ENCODE results near the gene CLCN7. TPM values are rescaled to one million over a fixed set of nuclear protein-coding genes. Genes with fewer than 3 reads are reported as not detected.

CLCN7 gene
- total RNA-seq, 1 experiment from 2014 or later: 64.0 TPM

- TF ChIP-seq ZBTB33 (IDR thresholded peaks at IDR 0.05; ENCODE audit: extremely low read depth, insufficient replicate concordance, low read length) (no peak), SIN3A (IDR thresholded peaks at IDR 0.05; ENCODE audit: low read depth) (no peak; the same call in 1 of the 2 replicates), POLR2A (IDR thresholded peaks at IDR 0.05; ENCODE audit: borderline replicate concordance, extremely low read depth, insufficient read depth, insufficient read length) (no peak), FOSL1 (IDR thresholded peaks at IDR 0.05; ENCODE audit: low read depth) (no peak), EGR1 (IDR thresholded peaks at IDR 0.05; ENCODE audit: low read depth) (no peak)
Observed at GRCh38 chr16:1492082-1492922, 17.5 kb upstream of the CLCN7 start (continued).

- CTCF ChIA-PET: no interaction called here
- RAD21 ChIA-PET (ENCODE audit: low non-redundant PET in 1 of 2, low total read pairs in 2 of 2, uncharacterized antibody in 2 of 2, unreplicated experiment in 2 of 2): no interaction called here
- DNase-seq (ENCODE audit: low read depth, low spot score): no peak
- Histone ChIP-seq H3K4me1 (ENCODE audit: control insufficient read depth in 1 of 2, insufficient read depth in 2 of 2, low read length in 2 of 2) (peaks cover 10 to 17% of the 10 kb centered on the region in 2 experiments), H3K4me2 (ENCODE audit: low read length) (no peak overlapping the region), H3K9me3 (ENCODE audit: control insufficient read depth in 1 of 2, insufficient read depth in 1 of 2, low read depth in 1 of 2, low read length in 2 of 2) (no peaks in the 10 kb centered on the region), H3K27ac (ENCODE audit: low read depth, low read length) (no peak overlapping the region), H4K20me1 (ENCODE audit: insufficient read depth) (no peaks in the 10 kb centered on the region), H3K36me3 (ENCODE audit: control insufficient read depth in 1 of 2, insufficient read depth in 2 of 2, low read length in 2 of 2) (peaks cover 0 to 10% of the 10 kb centered on the region in 2 experiments; a peak in 3 of 4 replicates), H3K27me3 (ENCODE audit: insufficient read depth, low read length) (no peaks in the 10 kb centered on the region), H3K9ac (ENCODE audit: low read length) (no peak overlapping the region), H2AFZ (ENCODE audit: low read depth, low read length, poor library complexity, severe bottlenecking) (no peak overlapping the region), H3K79me2 (ENCODE audit: insufficient read depth, low read length) (peaks cover 31% of the 10 kb centered on the region), H3K4me3 (replicated peaks in 1 of 2; ENCODE audit: low read depth in 1 of 2, low read length in 2 of 2) (no peak overlapping the region), H3K9me2 (ENCODE audit: insufficient read depth) (no peaks in the 10 kb centered on the region)
- intact Hi-C loops (cut with micrococcal nuclease): no loop called here
- ATAC-seq: no peak
- POLR2A ChIA-PET: no interaction called here
- no TSS peak for BruUV-seq (replicated peaks)
- TF ChIP-seq CTCF (IDR thresholded peaks at IDR 0.05 in 2 of 3, conservative IDR thresholded peaks at IDR 0.05 in 1 of 3; ENCODE audit: borderline replicate concordance in 1 of 3, insufficient read depth in 1 of 3, low read depth in 2 of 3, low read length in 2 of 3) (no peak), RAD21 (IDR thresholded peaks at IDR 0.05; ENCODE audit: low read depth) (no peak), ELF1 (IDR thresholded peaks at IDR 0.05; ENCODE audit: borderline replicate concordance, low read depth) (no peak), SIN3A (IDR thresholded peaks at IDR 0.05; ENCODE audit: low read depth) (no peak), EZH2 (IDR thresholded peaks at IDR 0.05) (no peak), JUND (IDR thresholded peaks at IDR 0.05) (no peak), CBX3 (IDR thresholded peaks at IDR 0.05; ENCODE audit: low read depth) (no peak), MAX (IDR thresholded peaks at IDR 0.05) (no peak), SRF (IDR thresholded peaks at IDR 0.05; ENCODE audit: low read depth) (no peak), ATF3 (IDR thresholded peaks at IDR 0.05) (no peak), ZFX (IDR thresholded peaks at IDR 0.05) (no peak), FOSL1 (IDR thresholded peaks at IDR 0.05; ENCODE audit: low read depth) (no peak), TCF7L2 (IDR thresholded peaks at IDR 0.05; ENCODE audit: borderline replicate concordance, extremely low read depth, insufficient read depth, insufficient read length) (no peak), REST (IDR thresholded peaks at IDR 0.05; ENCODE audit: low read depth) (no peak), EGR1 (IDR thresholded peaks at IDR 0.05; ENCODE audit: low read depth) (no peak)
Observed at GRCh38 chr16:1491327-1491726, 16.5 kb upstream of the CLCN7 start.
